HepG2 (cell line): Measurements from ENCODE around the gene P3H4. TPM values are rescaled to one million over a fixed set of nuclear protein-coding genes. Genes with fewer than 3 reads are reported as not detected.
A peak's percentile ranks its signal among the peaks of the same experiment; 100 is the strongest.

Experiments used
- BCL6 ChIP-seq: IDR thresholded peaks from 2 replicates; pipeline ENCODE4 v1.6.1; 2016; ENCODE audit warnings: missing genetic modification reagents, missing compliant biosample characterization
- NCOA5 ChIP-seq: sonication (generic); formaldehyde crosslinking; IDR thresholded peaks from 2 replicates; pipeline ENCODE4 v1.4.0; 2020; ENCODE audit warnings: missing genetic modification reagents
- NFE2 ChIP-seq: sonication (generic); formaldehyde crosslinking; IDR thresholded peaks from 2 replicates; pipeline ENCODE4 v1.4.0; 2020; ENCODE audit warnings: missing genetic modification reagents
- POLR2AphosphoS5 ChIP-seq: IDR thresholded peaks from 2 replicates; pipeline ENCODE4 v1.6.1; 2012; ENCODE audit warnings: low read depth, low read length
- SP140L ChIP-seq: sonication (generic); formaldehyde crosslinking; IDR thresholded peaks from 2 replicates; pipeline ENCODE4 v1.4.0; 2020; ENCODE audit warnings: missing genetic modification reagents, borderline replicate concordance
- ZBTB20 ChIP-seq: sonication (generic); formaldehyde crosslinking; IDR thresholded peaks from 2 replicates; pipeline ENCODE4 v1.8.1; 2023; ENCODE audit warnings: missing genetic modification reagents, low read depth, mild to moderate bottlenecking, borderline replicate concordance
- ZKSCAN1 ChIP-seq: fragments of 150-350 bp; IDR thresholded peaks from 2 replicates; pipeline ENCODE4 v1.6.1; 2014; ENCODE audit warnings: low read length
- ZNF12 ChIP-seq: sonication (generic); formaldehyde crosslinking; IDR thresholded peaks from 2 replicates; pipeline ENCODE4 v1.5.0; 2020; ENCODE audit warnings: missing genetic modification reagents
- ZNF678 ChIP-seq: sonication (generic); formaldehyde crosslinking; IDR thresholded peaks from 2 replicates; pipeline ENCODE4 v1.4.0; 2020; ENCODE audit warnings: mild to moderate bottlenecking, missing genetic modification reagents
- ZNF792 ChIP-seq: IDR thresholded peaks from 2 replicates; pipeline ENCODE4 v1.6.1; 2016
- polyA plus RNA-seq, 8 experiments: library from polyadenylated mRNA; depleted of rRNA in 3 of 8; stranded (reverse) in 7 of 8; unstranded in 1 of 8; fragments of >200 nt; fragmentation: Illumina TruSeq in 4 of 8; extraction: Trizol in 4 of 8; gene quantifications; 2 replicates each; pipeline versions ENCODE4 v1.2.1 to v1.2.3, GENCODE V29; 2011 to 2016; ENCODE audit warnings: low read depth in 4 of 8, missing spikeins in 1 of 8, mixed read lengths in 1 of 8; ENCODE audit not compliant: insufficient read depth in 1 of 8
- total RNA-seq, 5 experiments: library from RNA; depleted of rRNA; stranded (reverse); fragments of >200 nt; fragmentation: Illumina TruSeq; extraction: Trizol; gene quantifications; 2 replicates each; pipeline ENCODE4 v1.2.3, GENCODE V29; 2016; ENCODE audit warnings: low read depth in 1 of 5
- TF ChIP-seq, protein P1 (sequence below): sonication (generic); formaldehyde crosslinking; IDR thresholded peaks from 2 replicates; pipeline ENCODE4 v1.5.1; 2020; ENCODE audit warnings: mild to moderate bottlenecking, missing genetic modification reagents, borderline replicate concordance
- TF ChIP-seq, protein P2 (sequence below): sonication (generic); formaldehyde crosslinking; IDR thresholded peaks from 2 replicates; pipeline ENCODE4 v1.5.1; 2020; ENCODE audit warnings: missing genetic modification reagents, mild to moderate bottlenecking, borderline replicate concordance
- TF ChIP-seq, protein P3 (sequence below): sonication (generic); formaldehyde crosslinking; IDR thresholded peaks from 2 replicates; pipeline ENCODE4 v1.9.0; 2021; ENCODE audit warnings: mild to moderate bottlenecking, missing genetic modification reagents
- TF ChIP-seq, protein P4 (sequence below): sonication (generic); formaldehyde crosslinking; IDR thresholded peaks from 2 replicates; pipeline ENCODE4 v1.5.1; 2020; ENCODE audit warnings: missing genetic modification reagents, mild to moderate bottlenecking, borderline replicate concordance
- TF ChIP-seq, protein P5 (sequence below): IDR thresholded peaks from 2 replicates; pipeline ENCODE4 v1.6.1; 2016

The P3H4 gene
- total and polyA plus RNA-seq, 2 of the 13 experiments (the other 11 are each of a cell fraction or from before 2014, with no cell fraction given): 37.1 to 50.6 TPM

DNA sequence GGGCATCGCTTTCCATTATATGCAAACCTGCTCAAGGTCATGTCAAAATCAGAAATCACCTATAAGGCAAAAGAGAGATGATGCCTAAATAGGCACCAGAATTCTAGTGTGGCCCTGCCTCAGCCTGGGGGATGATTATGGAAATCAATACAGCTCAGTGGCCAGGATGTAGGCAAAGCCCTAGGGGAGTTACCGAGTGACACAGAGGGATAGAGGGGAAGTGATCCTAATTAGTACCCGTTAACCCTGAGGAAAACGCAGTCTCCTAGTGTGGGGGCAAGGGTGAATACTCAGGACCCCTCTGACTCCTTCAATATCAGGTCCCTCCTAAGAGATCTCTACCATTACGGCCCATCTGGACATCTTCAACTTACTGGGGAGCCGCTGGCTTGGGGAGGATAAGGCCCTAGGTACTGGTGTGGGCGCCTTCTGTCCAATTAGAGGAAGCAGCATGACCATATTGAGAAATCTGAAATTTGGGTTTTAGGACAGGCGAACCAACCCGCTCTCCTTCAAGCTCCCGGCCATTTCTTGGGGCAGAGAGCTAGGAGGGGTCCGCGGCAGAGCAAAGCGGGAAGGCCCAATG is 23.6 kb upstream of the P3H4 start (continued):
- TF ChIP-seq NFE2 (CRISPR knock-in tag): no peak
- TF ChIP-seq BCL6 (CRISPR knock-in tag): no peak
- no peak for TF ChIP-seq NCOA5 (CRISPR knock-in tag)
- TF ChIP-seq, protein P1, sequence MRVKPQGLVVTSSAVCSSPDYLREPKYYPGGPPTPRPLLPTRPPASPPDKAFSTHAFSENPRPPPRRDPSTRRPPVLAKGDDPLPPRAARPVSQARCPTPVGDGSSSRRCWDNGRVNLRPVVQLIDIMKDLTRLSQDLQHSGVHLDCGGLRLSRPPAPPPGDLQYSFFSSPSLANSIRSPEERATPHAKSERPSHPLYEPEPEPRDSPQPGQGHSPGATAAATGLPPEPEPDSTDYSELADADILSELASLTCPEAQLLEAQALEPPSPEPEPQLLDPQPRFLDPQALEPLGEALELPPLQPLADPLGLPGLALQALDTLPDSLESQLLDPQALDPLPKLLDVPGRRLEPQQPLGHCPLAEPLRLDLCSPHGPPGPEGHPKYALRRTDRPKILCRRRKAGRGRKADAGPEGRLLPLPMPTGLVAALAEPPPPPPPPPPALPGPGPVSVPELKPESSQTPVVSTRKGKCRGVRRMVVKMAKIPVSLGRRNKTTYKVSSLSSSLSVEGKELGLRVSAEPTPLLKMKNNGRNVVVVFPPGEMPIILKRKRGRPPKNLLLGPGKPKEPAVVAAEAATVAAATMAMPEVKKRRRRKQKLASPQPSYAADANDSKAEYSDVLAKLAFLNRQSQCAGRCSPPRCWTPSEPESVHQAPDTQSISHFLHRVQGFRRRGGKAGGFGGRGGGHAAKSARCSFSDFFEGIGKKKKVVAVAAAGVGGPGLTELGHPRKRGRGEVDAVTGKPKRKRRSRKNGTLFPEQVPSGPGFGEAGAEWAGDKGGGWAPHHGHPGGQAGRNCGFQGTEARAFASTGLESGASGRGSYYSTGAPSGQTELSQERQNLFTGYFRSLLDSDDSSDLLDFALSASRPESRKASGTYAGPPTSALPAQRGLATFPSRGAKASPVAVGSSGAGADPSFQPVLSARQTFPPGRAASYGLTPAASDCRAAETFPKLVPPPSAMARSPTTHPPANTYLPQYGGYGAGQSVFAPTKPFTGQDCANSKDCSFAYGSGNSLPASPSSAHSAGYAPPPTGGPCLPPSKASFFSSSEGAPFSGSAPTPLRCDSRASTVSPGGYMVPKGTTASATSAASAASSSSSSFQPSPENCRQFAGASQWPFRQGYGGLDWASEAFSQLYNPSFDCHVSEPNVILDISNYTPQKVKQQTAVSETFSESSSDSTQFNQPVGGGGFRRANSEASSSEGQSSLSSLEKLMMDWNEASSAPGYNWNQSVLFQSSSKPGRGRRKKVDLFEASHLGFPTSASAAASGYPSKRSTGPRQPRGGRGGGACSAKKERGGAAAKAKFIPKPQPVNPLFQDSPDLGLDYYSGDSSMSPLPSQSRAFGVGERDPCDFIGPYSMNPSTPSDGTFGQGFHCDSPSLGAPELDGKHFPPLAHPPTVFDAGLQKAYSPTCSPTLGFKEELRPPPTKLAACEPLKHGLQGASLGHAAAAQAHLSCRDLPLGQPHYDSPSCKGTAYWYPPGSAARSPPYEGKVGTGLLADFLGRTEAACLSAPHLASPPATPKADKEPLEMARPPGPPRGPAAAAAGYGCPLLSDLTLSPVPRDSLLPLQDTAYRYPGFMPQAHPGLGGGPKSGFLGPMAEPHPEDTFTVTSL (CRISPR knock-in tag): no peak
- TF ChIP-seq, protein P2, sequence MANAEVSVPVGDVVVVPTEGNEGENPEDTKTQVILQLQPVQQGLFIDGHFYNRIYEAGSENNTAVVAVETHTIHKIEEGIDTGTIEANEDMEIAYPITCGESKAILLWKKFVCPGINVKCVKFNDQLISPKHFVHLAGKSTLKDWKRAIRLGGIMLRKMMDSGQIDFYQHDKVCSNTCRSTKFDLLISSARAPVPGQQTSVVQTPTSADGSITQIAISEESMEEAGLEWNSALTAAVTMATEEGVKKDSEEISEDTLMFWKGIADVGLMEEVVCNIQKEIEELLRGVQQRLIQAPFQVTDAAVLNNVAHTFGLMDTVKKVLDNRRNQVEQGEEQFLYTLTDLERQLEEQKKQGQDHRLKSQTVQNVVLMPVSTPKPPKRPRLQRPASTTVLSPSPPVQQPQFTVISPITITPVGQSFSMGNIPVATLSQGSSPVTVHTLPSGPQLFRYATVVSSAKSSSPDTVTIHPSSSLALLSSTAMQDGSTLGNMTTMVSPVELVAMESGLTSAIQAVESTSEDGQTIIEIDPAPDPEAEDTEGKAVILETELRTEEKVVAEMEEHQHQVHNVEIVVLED: no peak
- no peak for TF ChIP-seq ZNF12 (CRISPR knock-in tag)
- TF ChIP-seq, protein P3, sequence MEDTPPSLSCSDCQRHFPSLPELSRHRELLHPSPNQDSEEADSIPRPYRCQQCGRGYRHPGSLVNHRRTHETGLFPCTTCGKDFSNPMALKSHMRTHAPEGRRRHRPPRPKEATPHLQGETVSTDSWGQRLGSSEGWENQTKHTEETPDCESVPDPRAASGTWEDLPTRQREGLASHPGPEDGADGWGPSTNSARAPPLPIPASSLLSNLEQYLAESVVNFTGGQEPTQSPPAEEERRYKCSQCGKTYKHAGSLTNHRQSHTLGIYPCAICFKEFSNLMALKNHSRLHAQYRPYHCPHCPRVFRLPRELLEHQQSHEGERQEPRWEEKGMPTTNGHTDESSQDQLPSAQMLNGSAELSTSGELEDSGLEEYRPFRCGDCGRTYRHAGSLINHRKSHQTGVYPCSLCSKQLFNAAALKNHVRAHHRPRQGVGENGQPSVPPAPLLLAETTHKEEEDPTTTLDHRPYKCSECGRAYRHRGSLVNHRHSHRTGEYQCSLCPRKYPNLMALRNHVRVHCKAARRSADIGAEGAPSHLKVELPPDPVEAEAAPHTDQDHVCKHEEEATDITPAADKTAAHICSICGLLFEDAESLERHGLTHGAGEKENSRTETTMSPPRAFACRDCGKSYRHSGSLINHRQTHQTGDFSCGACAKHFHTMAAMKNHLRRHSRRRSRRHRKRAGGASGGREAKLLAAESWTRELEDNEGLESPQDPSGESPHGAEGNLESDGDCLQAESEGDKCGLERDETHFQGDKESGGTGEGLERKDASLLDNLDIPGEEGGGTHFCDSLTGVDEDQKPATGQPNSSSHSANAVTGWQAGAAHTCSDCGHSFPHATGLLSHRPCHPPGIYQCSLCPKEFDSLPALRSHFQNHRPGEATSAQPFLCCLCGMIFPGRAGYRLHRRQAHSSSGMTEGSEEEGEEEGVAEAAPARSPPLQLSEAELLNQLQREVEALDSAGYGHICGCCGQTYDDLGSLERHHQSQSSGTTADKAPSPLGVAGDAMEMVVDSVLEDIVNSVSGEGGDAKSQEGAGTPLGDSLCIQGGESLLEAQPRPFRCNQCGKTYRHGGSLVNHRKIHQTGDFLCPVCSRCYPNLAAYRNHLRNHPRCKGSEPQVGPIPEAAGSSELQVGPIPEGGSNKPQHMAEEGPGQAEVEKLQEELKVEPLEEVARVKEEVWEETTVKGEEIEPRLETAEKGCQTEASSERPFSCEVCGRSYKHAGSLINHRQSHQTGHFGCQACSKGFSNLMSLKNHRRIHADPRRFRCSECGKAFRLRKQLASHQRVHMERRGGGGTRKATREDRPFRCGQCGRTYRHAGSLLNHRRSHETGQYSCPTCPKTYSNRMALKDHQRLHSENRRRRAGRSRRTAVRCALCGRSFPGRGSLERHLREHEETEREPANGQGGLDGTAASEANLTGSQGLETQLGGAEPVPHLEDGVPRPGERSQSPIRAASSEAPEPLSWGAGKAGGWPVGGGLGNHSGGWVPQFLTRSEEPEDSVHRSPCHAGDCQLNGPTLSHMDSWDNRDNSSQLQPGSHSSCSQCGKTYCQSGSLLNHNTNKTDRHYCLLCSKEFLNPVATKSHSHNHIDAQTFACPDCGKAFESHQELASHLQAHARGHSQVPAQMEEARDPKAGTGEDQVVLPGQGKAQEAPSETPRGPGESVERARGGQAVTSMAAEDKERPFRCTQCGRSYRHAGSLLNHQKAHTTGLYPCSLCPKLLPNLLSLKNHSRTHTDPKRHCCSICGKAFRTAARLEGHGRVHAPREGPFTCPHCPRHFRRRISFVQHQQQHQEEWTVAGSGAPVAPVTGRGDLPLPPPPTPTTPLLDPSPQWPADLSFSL (CRISPR knock-in tag): 0 out of 2 replicates have a peak, but pooled peaks have one; percentile 13
- 0 out of 2 replicates have a peak, but pooled peaks have one; percentile 7 for TF ChIP-seq ZNF678 (CRISPR knock-in tag)
- TF ChIP-seq, protein P4, sequence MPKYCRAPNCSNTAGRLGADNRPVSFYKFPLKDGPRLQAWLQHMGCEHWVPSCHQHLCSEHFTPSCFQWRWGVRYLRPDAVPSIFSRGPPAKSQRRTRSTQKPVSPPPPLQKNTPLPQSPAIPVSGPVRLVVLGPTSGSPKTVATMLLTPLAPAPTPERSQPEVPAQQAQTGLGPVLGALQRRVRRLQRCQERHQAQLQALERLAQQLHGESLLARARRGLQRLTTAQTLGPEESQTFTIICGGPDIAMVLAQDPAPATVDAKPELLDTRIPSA (CRISPR knock-in tag): no peak
- TF ChIP-seq SP140L: no peak
- no peak for TF ChIP-seq ZNF792
- TF ChIP-seq ZKSCAN1: no peak
- TF ChIP-seq, protein P5, sequence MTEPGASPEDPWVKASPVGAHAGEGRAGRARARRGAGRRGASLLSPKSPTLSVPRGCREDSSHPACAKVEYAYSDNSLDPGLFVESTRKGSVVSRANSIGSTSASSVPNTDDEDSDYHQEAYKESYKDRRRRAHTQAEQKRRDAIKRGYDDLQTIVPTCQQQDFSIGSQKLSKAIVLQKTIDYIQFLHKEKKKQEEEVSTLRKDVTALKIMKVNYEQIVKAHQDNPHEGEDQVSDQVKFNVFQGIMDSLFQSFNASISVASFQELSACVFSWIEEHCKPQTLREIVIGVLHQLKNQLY (CRISPR knock-in tag): no peak
- TF ChIP-seq ZBTB20 (CRISPR knock-in tag): 0 out of 2 replicates have a peak, but pooled peaks have one; percentile 2
- no peak for TF ChIP-seq POLR2AphosphoS5
